T-cell (primary cell): ENCODE data around the gene BCR. TPM values are rescaled to one million over a fixed set of nuclear protein-coding genes. Genes with fewer than 3 reads are reported as not detected.
"Not testable (repeated sequence)": the region's sequence is repeated elsewhere in the genome, so short reads cannot be mapped to it uniquely, and the experiment has no call there.

ENCODE experiments used
- ATAC-seq, 4 experiments: fragments of 200-7000 bp in 3 of 4; fragments of 150-1000 bp in 1 of 4; cut with Tn5 transposase; replicated peaks in 1 of 4; 1 replicate in 3 of 4; 2 replicates in 1 of 4; pipeline ENCODE4 v1.10.0; 2021; ENCODE audit warnings: moderate library complexity in 3 of 4, mild to moderate bottlenecking in 2 of 4, moderate number of reproducible peaks in 1 of 4
- CTCF ChIA-PET, 2 donors: fragments of 300-600 bp; sonication (Branson Sonifier 250); formaldehyde crosslinking; loops; one replicate each; lab custom pipeline; 2022; ENCODE audit warnings: antibody characterized with exemption in 2 of 2; lab: Charles Lee
- POLR2A ChIA-PET, 2 donors: fragments of 300-600 bp; sonication (Branson Sonifier 250); formaldehyde crosslinking; loops; one replicate each; lab custom pipeline; 2022; ENCODE audit warnings: antibody characterized with exemption in 2 of 2; lab: Charles Lee
- DNase-seq, 35 experiments: peaks; one replicate each; pipeline versions ENCODE4 v3.0.0 to v3.0.0-alpha.2; 2013 to 2023
- H3K27ac ChIP-seq: one replicate; pipeline ENCODE4 v1.5.1; 2013; ENCODE audit warnings: low read length
- H3K27me3 ChIP-seq, 2 experiments: replicated peaks in 1 of 2; 1 replicate in 1 of 2; 2 replicates in 1 of 2; pipeline versions ENCODE4 v1.6.1 to v1.7.0; 2013; ENCODE audit warnings: low read length in 1 of 2, mixed read lengths in 1 of 2; ENCODE audit not compliant: control insufficient read depth in 2 of 2, insufficient read depth in 2 of 2; ENCODE audit errors: extremely low read depth in 1 of 2
- H3K36me3 ChIP-seq, 2 donors: 1 replicate in 1 of 2; 2 replicates in 1 of 2; pipeline versions ENCODE4 v1.6.1 to v1.7.0; 2013; ENCODE audit warnings: low read length in 1 of 2; ENCODE audit not compliant: control insufficient read depth in 2 of 2, insufficient read depth in 1 of 2; ENCODE audit errors: extremely low read depth in 1 of 2
- H3K4me1 ChIP-seq, 2 experiments: 1 replicate in 1 of 2; 2 replicates in 1 of 2; pipeline versions ENCODE4 v1.6.1 to v1.7.0; 2013; ENCODE audit warnings: low read length in 2 of 2, mixed read lengths in 1 of 2; ENCODE audit not compliant: insufficient read depth in 2 of 2, control insufficient read depth in 1 of 2; ENCODE audit errors: extremely low read depth in 1 of 2
- H3K4me3 ChIP-seq, 2 donors: 1 replicate in 1 of 2; 2 replicates in 1 of 2; pipeline versions ENCODE4 v1.5.1 to v1.7.0; 2013; ENCODE audit warnings: mild to moderate bottlenecking in 2 of 2, low read length in 1 of 2, moderate library complexity in 1 of 2; ENCODE audit not compliant: control insufficient read depth in 1 of 2; ENCODE audit errors: extremely low read depth in 1 of 2
- H3K9me3 ChIP-seq: 2 replicates; pipeline ENCODE4 v1.7.0; 2013
- H3K27ac Mint-ChIP-seq, 2 donors: one replicate each; pipeline ENCODE4 v1.8.0; 2020 to 2021; ENCODE audit warnings: mild to moderate bottlenecking in 2 of 2, mixed read lengths in 2 of 2
- H3K27me3 Mint-ChIP-seq, 2 donors: one replicate each; pipeline ENCODE4 v1.8.0; 2021 to 2022; ENCODE audit warnings: mixed read lengths in 2 of 2
- H3K36me3 Mint-ChIP-seq: one replicate; pipeline ENCODE4 v1.8.0; 2021; ENCODE audit warnings: mixed read lengths
- H3K4me1 Mint-ChIP-seq, 3 donors: one replicate each; pipeline ENCODE4 v1.8.0; 2020 to 2022; ENCODE audit warnings: mixed read lengths in 3 of 3, mild to moderate bottlenecking in 1 of 3
- H3K4me3 Mint-ChIP-seq, 3 donors: one replicate each; pipeline ENCODE4 v1.8.0; 2020 to 2022; ENCODE audit warnings: mild to moderate bottlenecking in 3 of 3, mixed read lengths in 3 of 3, moderate library complexity in 3 of 3
- H3K9me3 Mint-ChIP-seq, 3 donors: one replicate each; pipeline ENCODE4 v1.8.0; 2020 to 2022; ENCODE audit warnings: mixed read lengths in 3 of 3
- WGBS: methylation state at CpG from one replicate; pipeline ENCODE4 v1.1.5; 2013; ENCODE audit warnings: missing lambda C conversion rate; ENCODE audit not compliant: insufficient coverage; 5-methylcytosine and 5-hydroxymethylcytosine counted together
- total RNA-seq, 35 experiments: library from RNA in 6 of 35; stranded (reverse) in 6 of 35; fragments of 120-200 nt in 1 of 35; gene quantifications; one replicate each; pipeline versions ENCODE4 v1.2.1 to v1.2.4 and lab custom pipeline; 2013 to 2026

The BCR gene
- total RNA-seq, 5 donors from 2014 or later (not counting 1 experiment from before 2014, with no cell fraction given): 74.6 to 103 (median 85.5) TPM

- H3K9me3 ChIP-seq, POLR2A ChIA-PET, H3K4me1 ChIP-seq, H3K36me3 ChIP-seq, H3K4me1 Mint-ChIP-seq, H3K9me3 Mint-ChIP-seq, H3K27ac Mint-ChIP-seq, H3K4me3 Mint-ChIP-seq, H3K36me3 Mint-ChIP-seq, H3K27ac ChIP-seq, H3K4me3 ChIP-seq, DNase-seq, H3K27me3 ChIP-seq, H3K27me3 Mint-ChIP-seq, ATAC-seq: not testable (repeated sequence)
- WGBS: 95% methylated on average over 15 of the region's 19 CpGs
- CTCF ChIA-PET: interaction anchor here in 1 of 2 donors (0.7 kb wide), 1 partner anchor 19 kb away, joined by 3 read pairs; no protein-coding TSS in a partner anchor
Observed at GRCh38 chr22:23322497-23323080, 142.3 kb downstream of the BCR start.

GRCh38 chr22:23323960-23324688 is 143.8 kb downstream of the BCR start:
- H3K9me3 Mint-ChIP-seq, H3K27me3 Mint-ChIP-seq, H3K4me3 ChIP-seq, H3K4me1 ChIP-seq, POLR2A ChIA-PET, H3K27ac ChIP-seq, CTCF ChIA-PET, DNase-seq, H3K36me3 Mint-ChIP-seq, H3K4me1 Mint-ChIP-seq, H3K36me3 ChIP-seq, ATAC-seq, H3K27ac Mint-ChIP-seq, H3K4me3 Mint-ChIP-seq, H3K9me3 ChIP-seq, H3K27me3 ChIP-seq: not testable (repeated sequence)
- WGBS: no CpG with 5 or more reads among the region's 6 CpGs

GRCh38 chr22:23325183-23325582 is 144.9 kb downstream of the BCR start:
- Mint-ChIP-seq H3K4me1 (no peaks in the 10 kb centered on the region), H3K27me3 (no peaks in the 10 kb centered on the region), H3K4me3 (no peak overlapping the region), H3K9me3 (no peaks in the 10 kb centered on the region), H3K27ac (no peak overlapping the region), H3K36me3 (peaks cover 4% of the 10 kb centered on the region)
- no peaks in the 10 kb centered on the region for H3K4me1 ChIP-seq
- CTCF ChIA-PET: no interaction called here
- H3K27me3 ChIP-seq: no peaks in the 10 kb centered on the region
- no peaks in the 10 kb centered on the region for H3K36me3 ChIP-seq
- ATAC-seq (no peak), DNase-seq (no peak)
- no peak overlapping the region for H3K4me3 ChIP-seq
- POLR2A ChIA-PET: no interaction called here
- no peak overlapping the region for H3K27ac ChIP-seq
- WGBS: 40% methylated on average over 1 of the region's 6 CpGs
- H3K9me3 ChIP-seq: no peaks in the 10 kb centered on the region

DNA sequence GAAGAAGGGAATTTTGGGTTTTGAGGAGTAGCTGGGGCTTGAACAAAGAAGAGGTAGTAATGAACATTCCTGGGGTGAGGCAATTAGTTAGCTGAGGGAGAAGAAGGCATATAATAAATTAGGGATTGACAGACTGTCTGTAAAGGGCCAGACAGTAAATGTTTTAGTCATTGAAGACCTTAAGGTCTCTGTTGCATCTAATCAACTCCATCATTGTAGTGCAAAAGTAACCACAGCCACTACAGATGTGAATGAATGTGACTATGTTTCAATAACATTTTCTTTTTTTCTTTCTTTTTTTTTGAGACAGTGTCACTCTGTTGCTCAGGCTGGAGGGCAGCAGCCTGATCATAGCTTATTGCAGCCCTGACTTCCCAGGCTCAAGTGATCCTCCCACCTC is 153.5 kb downstream of the BCR start:
- H3K27ac Mint-ChIP-seq, H3K36me3 Mint-ChIP-seq, H3K27ac ChIP-seq, POLR2A ChIA-PET, DNase-seq, H3K27me3 ChIP-seq, CTCF ChIA-PET, H3K4me1 ChIP-seq, H3K4me1 Mint-ChIP-seq, H3K9me3 ChIP-seq, H3K4me3 Mint-ChIP-seq, ATAC-seq, H3K36me3 ChIP-seq, H3K4me3 ChIP-seq, H3K9me3 Mint-ChIP-seq, H3K27me3 Mint-ChIP-seq: not testable (repeated sequence)

DNA sequence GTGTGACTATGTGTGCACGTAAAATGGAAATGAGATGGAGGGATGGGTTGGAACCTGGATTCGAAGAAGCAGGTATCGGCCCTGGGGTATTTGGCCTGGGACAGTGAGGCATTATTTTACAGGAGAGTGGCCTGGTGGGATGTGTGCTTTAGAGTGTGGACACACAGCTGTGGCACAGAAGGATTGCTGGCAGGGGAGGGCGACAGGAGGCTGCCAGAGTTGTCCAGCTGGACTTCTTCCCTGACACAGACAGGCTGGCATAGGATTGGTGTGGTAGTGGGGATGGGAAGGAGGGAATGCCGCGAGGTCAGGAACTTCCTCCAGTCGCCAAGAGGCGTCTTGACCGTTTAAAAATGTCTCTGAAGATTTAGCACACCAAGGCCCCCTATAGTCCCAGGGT is 157.4 kb downstream of the BCR start:
- not testable (repeated sequence) for DNase-seq, ATAC-seq

GRCh38 chr22:23341942-23342695 is 161.8 kb downstream of the BCR start:
- H3K4me3 ChIP-seq, H3K4me1 Mint-ChIP-seq, H3K36me3 Mint-ChIP-seq, H3K9me3 Mint-ChIP-seq, POLR2A ChIA-PET, ATAC-seq, H3K27me3 Mint-ChIP-seq, H3K4me1 ChIP-seq, CTCF ChIA-PET, H3K27me3 ChIP-seq, H3K27ac ChIP-seq, DNase-seq, H3K36me3 ChIP-seq, H3K27ac Mint-ChIP-seq, H3K4me3 Mint-ChIP-seq, H3K9me3 ChIP-seq: not testable (repeated sequence)
- WGBS: 60% methylated on average over 1 of the region's 10 CpGs

More for the DNA sequence above, 157.4 kb downstream of the BCR start:
- H3K27ac Mint-ChIP-seq, H3K4me3 ChIP-seq, H3K9me3 ChIP-seq, H3K27me3 ChIP-seq, H3K27me3 Mint-ChIP-seq, POLR2A ChIA-PET, CTCF ChIA-PET, H3K36me3 Mint-ChIP-seq, H3K27ac ChIP-seq, H3K4me1 ChIP-seq, H3K9me3 Mint-ChIP-seq, H3K36me3 ChIP-seq, H3K4me3 Mint-ChIP-seq, H3K4me1 Mint-ChIP-seq: not testable (repeated sequence)
- no CpG with 5 or more reads among the region's 9 CpGs for WGBS
